GM18520 (cell line): ENCODE data around the gene FAM25C.
"Not testable (repeated sequence)": the region's sequence is repeated elsewhere in the genome, so short reads cannot be mapped to it uniquely, and the experiment has no call there.

ENCODE experiments used
- ATAC-seq: cut with Tn5 transposase; IDR thresholded peaks from one replicate; pipeline ENCODE4 v1.9.1; 2021; ENCODE audit not compliant: unreplicated experiment

The FAM25C gene

DNA sequence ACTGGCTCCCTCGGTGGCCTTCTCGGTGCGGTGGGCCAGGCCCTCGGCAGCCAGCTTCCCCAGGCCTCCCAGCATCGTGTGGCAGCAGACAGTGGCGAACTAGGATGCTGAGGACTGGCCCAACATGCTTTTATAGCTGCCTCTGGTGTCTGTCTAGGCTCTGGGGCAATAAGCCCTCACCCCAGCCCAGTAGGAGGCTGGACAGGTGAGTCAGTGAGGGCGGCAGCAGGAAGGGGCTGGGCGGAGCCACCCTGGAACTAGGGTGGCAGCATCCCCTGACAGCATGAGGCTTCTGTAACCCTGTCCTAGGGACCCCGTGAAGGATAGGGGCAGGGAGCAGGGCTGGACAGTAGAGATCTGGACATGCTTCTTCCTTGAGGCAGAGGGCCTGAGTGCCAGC is at the start of gene FAM25C:
Gene FAM25C, minus strand, starts transcription at position 101 of the 400 bp plus-strand sequence. Its CDS starts 26 bp downstream, at position 75.
- not testable (repeated sequence) for ATAC-seq

DNA sequence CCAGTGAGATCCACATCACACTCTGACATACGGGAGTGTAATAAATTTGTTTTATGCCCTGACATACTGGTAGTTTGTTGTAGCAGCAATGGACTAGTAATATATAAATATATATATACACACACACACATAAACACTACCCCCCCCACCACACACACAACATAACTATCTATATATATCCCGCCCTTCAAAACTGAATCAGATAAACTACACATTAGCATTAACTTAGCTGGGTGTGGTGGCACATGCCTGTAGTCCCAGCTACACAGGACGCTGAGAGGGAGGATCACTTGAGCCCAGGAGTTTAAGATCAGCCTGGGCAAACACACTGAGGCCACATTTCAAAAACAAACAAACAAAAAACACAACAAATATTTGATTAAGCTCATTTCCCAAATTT is 45.0 kb upstream of the FAM25C start:
- ATAC-seq, result not testable (repeated sequence)

DNA sequence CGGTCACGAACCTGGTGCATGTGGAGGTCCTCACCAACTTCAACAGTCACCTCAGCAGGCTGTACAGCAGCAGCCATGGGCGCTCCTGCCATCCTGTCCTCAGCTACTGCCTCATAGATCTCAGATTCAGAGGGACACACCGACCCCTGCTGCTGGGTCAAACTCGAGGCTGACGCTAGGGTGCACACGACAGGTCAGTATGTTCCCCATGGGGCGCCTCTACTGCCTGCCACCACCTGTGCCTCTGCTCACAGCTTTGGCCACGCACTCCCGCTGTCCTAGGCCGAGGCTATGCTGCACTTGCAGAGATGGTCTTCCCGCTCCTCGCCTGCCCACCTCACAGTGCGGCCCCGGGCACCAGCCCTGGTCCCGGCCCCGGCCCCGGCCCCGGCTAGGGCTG is 31.8 kb upstream of the FAM25C start:
- not testable (repeated sequence) for ATAC-seq

DNA sequence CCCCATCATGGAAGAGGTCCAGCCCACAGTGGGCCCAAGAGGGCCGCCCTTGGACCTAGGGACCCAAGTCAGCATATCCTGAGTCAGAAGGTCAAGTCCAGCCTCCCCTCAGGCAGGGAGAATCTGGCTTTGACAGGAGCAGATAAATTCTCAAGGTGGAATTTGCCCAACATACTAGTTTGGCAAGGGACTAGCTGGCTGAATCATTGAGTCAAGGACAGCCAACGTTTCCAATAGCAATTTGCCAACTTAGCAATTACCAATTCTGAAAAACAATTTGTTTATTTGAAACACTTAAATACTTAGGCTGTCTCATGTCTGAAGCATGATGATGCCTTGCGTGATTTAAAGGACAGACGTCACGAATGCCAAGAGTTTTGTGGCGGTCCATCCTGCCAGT is 2.7 kb upstream of the FAM25C start:
- ATAC-seq, result not testable (repeated sequence)

DNA sequence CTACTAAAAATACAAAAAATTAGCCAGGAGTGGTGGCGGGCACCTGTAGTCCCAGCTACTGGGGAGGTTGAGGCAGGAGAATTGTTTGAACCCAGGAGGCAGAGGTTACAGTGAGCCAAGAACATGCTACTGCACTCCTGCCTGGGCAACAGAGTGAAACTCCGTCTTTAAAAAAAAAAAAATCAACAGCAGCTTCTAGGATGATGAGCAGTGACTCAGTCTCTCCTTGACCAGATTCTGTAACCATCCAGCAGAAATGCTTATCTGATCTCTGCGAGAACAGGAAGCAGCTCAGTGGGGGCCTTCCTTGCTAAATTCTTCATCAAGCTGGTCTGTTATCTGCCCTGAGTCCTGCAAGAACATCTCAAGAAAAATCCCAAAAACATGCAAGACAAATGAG is 5.5 kb downstream of the FAM25C start:
- not testable (repeated sequence) for ATAC-seq

DNA sequence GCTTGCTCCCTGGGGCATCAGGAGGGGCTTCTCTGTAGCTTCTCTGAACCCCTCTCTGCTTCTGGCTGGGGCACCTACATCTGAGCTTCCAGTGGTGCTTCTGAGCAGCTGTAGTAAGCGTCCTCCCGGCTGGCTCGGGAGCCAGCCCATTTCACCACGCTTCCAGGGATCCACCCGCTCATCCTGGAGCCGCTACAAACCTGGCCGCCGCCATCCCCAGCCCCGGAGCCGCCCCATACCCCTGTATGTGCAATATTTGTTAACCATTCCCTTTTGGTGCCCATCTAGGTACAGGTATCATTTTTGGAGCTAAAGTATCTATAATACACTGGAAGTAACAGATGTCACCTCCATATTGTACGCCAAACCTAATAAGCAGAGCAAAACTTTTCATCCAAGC is 7.0 kb downstream of the FAM25C start:
- not testable (repeated sequence) for ATAC-seq

DNA sequence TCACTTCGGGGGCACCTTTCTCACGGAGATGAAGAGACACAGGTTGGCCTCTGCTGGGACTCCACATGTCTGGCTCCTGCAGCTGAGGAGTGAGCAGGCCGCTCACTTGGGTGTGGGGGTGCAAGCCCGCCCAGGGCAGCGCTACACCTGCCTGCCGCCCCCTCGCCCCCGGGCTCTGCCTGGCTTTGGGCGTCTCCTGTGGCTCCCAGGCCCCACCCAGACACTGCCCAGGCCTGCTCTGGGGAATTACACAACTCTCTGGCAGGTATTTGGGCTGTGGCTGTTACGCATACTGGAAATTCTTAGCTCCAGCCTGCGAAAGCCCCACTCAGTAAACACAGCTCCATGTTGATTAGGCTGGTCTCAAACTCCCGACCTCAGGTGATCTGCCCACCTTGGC is 7.9 kb downstream of the FAM25C start:
- not testable (repeated sequence) for ATAC-seq

DNA sequence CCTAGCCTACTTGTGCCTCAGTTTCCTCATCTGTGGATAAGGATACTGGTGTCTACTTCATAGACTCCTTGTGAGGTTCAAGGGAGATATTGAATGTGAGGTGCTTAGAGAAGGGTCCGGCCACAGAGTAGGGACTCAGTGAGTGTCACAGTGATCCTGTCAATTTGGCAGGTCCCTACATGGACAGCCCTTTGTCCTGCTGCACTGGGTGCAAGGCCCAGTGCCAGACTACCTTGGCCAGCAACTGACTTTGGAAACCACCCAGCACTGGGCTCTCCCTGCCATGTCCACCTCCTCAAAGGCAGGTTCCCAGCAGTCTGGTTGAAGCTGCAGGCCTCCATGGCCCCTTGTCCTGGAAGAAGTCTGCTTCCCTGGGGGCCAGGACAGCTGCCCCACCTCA is 9.5 kb downstream of the FAM25C start:
- ATAC-seq, result not testable (repeated sequence)

DNA sequence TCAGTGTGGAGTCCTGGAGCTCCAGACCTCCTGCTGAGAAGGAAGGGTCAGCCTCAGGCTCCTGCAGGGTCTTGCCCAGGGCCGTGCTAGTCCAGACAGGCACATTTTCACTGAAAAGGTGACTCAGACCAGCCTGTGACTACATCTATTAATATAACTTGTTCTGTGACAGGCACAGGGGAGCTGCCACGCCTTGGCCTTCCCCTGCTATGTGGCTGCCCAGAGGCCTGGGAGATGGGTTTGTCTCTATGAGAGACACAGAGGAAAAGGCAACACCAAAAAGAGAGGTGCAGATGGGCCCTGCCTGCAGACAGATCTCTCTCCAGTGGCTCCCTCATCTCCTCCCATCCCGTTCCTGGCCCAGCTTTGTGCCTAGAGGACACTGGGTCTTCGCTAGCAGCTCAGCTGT is 10.0 kb downstream of the FAM25C start:
- ATAC-seq, result not testable (repeated sequence)

DNA sequence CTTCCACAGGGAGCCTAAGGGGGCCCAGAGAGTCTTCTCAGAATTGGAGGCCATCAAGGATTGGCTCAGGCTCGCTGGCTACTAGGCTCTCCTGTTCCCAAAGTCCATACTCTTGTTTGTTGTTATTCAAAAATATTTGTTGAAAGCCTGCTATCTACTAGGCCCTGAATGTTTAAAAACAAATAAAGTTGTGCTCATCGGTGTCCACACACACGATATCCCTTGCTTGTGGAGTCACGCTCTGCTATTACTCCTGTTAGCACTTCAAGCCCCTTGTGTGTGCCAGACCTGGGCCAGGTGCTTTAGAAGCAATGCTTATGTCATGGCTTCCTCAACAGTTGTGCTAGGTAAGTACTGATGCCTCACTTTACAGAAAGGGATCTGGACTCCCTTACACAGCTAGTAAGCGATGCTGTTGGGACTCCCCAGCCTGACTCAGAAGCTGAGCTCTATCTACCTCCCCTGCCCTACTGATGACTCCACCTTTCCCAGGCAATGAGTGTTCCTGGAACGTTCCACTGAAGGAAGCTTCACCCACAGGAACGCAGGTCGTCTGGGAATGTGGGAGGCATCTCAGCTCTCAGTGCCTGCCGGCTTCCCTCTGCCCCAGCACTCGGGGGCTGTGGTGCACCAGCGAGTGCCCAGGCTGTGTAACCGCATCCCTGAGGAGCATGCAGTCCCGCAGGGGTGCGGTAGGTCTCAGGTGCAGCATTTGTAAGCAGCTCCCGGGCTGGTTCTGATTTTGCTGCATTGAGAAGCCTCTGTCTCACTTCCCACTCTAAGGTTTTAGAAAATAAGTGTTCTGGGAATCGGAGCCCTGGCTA is 10.7 kb downstream of the FAM25C start:
- not testable (repeated sequence) for ATAC-seq

DNA sequence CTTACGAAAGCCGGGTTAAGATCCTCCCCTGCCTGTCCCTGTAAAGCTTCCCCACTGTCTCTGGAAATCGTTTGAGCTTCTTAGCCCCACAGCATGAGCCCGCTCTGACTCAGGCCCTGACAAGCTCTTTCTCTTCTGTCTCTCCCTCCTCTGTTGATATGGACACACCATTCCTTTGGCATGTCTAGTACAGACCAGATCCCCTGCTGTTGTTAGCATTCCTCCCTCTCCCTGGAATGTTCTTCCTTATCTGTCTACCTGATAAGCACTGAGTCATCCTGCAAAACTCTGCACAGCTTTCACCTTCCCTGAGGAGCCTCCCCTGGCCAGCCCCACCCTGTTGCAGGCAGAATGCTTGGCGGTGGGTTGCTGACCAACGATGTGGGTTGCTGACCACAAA is 11.6 kb downstream of the FAM25C start:
- ATAC-seq, result not testable (repeated sequence)

DNA sequence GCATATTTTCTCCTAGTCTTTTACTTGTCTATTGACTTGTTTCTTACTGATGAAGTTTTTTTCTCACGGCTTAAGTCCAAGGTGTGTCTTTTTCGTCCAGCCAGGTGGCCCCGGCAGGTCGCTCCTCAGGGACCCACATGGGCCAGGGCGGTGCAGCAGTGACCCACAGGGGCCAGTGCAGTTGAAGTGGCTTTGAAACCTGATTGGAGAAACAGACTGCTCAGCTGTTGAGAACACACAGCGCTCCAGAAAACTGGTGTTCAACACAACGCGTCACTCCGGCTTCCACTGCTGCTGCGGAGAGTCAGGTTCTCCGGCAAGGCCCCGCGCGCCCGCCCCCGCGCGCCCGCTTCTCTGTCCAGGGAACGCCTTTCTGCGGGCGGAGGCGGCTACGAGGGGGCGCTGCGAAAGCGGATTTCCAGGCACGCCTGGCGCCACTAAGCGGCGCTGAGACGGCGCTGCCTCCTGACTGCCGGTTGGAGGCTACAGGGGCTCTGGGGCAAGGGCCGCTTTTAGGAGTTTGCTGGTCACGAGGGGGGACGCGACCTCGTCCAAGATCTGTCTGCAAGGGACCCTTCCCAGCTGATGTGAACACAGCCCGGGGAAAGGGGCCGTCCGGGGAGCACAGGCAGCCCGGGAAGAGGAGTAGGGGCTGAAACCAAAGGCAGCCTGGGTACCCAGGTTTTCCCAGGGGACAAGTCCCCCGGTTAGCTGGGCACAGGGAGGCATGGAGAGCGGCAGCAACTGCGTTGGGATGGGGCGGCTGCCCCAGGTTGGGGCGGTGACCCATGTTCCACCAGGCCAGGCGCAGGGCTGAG is 13.0 kb downstream of the FAM25C start:
- ATAC-seq, result not testable (repeated sequence)

DNA sequence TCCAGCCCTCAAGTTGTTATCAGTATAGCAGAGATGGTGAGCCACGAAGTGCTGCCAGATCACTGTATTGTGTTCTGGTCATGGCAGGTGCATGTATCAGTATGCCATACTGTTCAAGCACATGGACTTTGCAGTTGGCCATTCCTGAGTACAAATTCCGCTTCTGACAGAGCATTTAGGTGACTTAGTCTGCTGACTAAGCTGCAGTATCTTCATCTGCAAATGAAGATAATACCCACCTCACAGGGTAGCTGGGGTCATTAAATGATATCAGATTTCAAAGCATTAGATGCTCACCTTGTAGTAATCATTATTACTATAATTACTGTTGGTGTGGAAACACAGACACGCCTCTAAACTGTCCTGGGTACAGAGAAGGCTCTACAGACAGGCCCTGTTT is 24.2 kb downstream of the FAM25C start:
- ATAC-seq, result not testable (repeated sequence)

DNA sequence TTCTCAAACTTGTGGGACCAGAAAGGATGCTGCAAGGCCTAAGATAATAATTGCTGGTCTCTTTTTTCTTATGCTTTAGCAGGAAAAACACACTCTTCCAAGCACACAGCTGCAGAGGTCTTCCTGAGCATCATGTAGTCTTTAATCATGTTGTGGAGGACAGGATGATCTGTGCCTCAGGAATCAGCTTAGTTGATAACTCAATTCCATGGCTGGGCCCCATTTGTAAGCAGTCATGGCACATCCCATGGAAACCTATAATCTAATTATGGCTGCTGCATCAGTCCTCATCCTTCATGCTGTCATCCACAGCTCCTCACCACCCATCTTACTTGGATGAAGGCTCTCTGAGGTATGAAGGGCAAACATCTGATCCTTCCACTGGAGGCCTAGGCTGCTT is 26.5 kb downstream of the FAM25C start:
- not testable (repeated sequence) for ATAC-seq

DNA sequence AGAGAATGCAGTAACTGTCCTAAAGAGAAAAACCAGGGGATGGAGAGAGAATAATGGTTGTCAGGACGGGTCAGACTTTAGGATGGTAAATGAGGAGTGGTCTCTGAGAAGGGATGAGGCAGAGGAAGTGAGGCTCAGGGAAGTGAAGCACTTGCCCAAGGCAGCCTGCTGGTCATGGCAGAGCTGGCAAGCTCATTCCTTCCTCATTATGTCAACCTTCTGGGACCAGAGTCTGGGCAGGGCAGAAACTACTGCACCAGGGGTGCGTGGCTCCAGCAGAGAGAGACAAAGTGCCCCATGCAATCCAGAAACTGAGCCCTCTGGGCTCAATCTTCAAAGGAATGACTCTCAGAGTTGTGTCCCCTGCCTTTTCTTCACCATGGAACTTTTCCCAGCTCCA is 27.5 kb downstream of the FAM25C start:
- not testable (repeated sequence) for ATAC-seq

DNA sequence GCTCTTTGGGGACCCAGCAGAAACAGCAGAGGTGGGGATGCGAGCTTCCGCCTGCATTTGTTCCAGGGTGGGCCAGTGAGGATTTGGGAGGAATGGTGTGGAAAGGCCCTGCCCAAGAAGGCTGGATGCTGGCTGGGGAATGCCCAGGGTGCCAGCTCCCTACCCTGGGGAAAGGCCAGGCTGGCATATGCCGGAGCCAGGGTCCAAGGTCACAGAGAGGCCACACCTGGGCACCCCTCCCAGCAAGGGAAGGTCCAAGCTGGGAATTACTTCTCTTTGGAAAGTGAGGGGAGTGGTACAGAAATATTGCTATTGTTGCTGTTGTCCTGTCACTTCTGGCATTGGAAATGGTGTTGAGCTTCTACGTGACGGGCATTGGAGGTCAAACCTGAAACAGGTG is 28.0 kb downstream of the FAM25C start:
- ATAC-seq, result not testable (repeated sequence)

DNA sequence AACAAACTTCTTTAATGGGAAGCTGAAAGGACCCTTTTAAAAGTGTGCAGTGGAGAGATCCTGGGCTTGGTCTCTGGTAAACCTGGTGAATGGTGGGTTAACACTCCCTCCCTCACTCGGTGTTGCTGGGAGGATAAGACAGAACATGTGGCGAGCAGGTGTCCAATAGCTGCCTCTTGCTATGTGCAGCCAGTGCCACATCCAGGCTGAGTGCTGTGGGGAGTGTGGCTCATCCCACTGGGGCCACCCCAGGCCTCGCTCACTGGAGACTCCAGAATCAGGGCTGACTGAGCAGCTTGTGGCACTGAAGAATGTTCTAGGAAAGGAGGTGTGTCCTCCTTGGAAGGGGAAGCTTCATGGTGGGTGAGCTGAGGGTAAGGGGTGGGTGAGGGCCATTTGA is 29.5 kb downstream of the FAM25C start:
- ATAC-seq, result not testable (repeated sequence)

DNA sequence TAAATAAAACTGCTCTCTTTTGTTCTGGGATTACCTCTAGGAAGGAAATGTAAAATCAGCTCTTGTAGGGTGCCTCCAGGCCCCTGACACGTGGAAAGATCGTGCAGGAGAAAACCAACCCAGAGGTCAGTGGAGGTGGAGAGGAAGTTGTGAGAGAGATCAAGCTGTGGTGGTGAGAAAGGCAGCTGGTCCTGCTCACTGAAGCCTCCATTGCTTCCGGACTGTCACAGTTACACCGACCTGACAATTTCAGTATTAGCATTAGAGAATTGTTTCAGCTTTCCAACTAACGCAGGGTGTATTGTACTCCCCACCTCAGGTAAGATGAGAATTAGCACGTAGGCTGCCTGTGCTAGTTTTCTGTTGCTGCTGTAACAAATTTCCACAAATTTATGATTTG is 30.6 kb downstream of the FAM25C start:
- ATAC-seq, result not testable (repeated sequence)

DNA sequence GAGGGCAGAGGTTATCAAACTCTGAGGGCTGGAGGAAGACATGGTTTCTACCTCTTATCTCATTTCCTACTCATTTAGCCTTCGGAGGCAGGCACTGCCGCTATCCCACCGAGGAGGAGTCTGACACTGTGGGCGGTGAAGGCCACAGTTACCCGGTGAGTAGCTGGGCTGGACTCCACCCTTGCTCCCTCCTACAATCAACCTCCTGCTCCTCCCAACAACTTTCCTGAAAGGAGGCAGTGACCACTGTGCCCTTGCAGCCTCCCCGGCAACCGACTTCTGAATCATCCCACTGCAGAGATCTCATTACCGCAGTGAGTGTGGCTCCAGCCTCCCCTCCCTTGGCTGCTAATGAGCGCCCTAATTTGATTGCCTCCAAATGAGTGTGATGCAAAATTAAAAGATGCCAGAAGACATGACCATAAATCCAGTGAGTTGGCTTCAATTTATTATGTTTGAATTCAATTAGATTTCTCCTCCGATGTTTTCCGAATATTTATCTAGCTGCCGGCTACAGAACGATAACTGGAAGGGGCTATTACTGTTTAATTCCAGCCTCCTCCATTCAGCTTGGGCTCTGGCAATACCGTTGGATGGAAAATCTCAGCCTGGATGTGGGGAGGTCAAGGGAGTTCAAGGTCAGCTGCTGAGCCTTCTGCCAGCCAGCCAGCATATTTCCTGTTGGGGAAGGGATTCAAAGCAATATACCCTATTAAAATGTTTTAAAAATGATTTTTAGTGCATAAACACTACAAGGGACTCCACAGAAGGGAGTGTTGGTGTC is 35.1 kb downstream of the FAM25C start:
- not testable (repeated sequence) for ATAC-seq

DNA sequence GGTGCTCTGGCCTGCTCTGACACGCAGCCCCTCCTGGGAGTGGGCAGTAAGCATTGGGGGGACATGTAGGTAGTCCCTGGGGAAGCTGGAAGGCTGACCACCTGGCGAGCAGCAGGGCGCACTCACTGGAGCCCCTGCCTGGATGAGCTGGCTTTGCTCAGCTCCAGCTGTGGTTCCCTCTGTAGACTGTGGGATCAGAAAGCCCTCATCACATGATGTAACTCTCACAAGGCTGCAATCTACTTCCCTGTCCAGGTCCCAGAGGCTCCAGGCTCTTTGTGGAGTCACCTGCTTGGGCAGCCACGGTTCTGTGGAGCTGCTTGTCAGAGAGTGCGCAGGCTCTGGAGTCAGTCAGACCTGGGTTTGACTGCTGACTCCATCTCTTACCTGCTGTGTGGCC is 36.8 kb downstream of the FAM25C start:
- not testable (repeated sequence) for ATAC-seq

DNA sequence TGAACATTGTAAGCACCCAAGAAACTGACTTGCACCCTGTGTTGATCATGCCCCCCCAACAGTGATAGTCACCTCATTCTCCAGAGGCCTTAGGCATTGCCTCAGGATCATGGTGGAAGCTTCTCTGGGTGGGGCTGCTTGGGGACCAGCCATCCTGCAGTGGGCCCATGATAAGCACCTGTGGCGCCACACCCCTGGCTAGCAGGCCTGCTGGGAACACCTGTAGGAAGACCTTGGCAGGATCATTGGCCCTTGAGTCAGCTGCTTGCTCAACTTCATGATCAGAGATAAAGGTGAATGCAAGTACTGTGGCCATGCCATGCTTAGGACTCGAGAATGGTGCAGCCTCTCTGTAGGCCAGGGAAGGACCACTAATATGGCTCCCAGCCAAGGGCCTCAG is 38.9 kb downstream of the FAM25C start:
- not testable (repeated sequence) for ATAC-seq
